Neural crest cell (in vitro differentiated cells): Measurements from ENCODE around the gene SNX30. TPM values are rescaled to one million over a fixed set of nuclear protein-coding genes. Genes with fewer than 3 reads are reported as not detected.
A peak's percentile ranks its signal among the peaks of the same experiment; 100 is the strongest.

ENCODE experiments used
- DNase-seq: peaks from one replicate; pipeline ENCODE4 v3.0.0; 2021; ENCODE audit warnings: low read depth, mixed read lengths, low spot score
- H3K27ac Mint-ChIP-seq: one replicate; pipeline ENCODE4 v1.8.0; 2021; ENCODE audit warnings: mild to moderate bottlenecking, mixed read lengths; ENCODE audit not compliant: unreplicated experiment
- H3K27me3 Mint-ChIP-seq: 2 replicates; pipeline ENCODE4 v1.8.0; 2021; ENCODE audit warnings: low read depth, mild to moderate bottlenecking, mixed read lengths
- H3K36me3 Mint-ChIP-seq: 2 replicates; pipeline ENCODE4 v1.8.0; 2021; ENCODE audit warnings: low read depth, mild to moderate bottlenecking, mixed read lengths
- H3K4me1 Mint-ChIP-seq: 2 replicates; pipeline ENCODE4 v1.8.0; 2021; ENCODE audit warnings: mixed read lengths
- H3K4me3 Mint-ChIP-seq: one replicate; pipeline ENCODE4 v1.8.0; 2021; ENCODE audit warnings: mild to moderate bottlenecking, mixed read lengths
- H3K9me3 Mint-ChIP-seq: 2 replicates; pipeline ENCODE4 v1.8.0; 2021; ENCODE audit warnings: mixed read lengths
- long read RNA-seq: library from polyadenylated mRNA; unstranded; transcript quantifications from one replicate; pipeline ENCODE4 v2.0.0, GENCODE V29; 2020
- total RNA-seq: library from RNA; stranded (reverse); gene quantifications from 2 replicates; pipeline ENCODE4 v1.2.1, GENCODE V29; 2021
- TF ChIP-seq, protein P1 (sequence below): fragments of 200-600 bp; sonication (generic); conservative IDR thresholded peaks from 2 replicates; pipeline ENCODE4 v1.5.0; 2021; ENCODE audit warnings: antibody characterized with exemption, mild to moderate bottlenecking

SNX30 gene, protein sequence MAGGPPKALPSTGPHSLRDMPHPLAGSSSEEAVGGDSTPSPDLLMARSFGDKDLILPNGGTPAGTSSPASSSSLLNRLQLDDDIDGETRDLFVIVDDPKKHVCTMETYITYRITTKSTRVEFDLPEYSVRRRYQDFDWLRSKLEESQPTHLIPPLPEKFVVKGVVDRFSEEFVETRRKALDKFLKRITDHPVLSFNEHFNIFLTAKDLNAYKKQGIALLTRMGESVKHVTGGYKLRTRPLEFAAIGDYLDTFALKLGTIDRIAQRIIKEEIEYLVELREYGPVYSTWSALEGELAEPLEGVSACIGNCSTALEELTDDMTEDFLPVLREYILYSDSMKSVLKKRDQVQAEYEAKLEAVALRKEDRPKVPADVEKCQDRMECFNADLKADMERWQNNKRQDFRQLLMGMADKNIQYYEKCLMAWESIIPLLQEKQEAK
- total RNA-seq, result 14.5 and 15.5 TPM in 2 replicates
- long read RNA-seq, partial matches to known transcripts, result 0 of 7 reads
- long read RNA-seq, other reads (novel, unspliced or antisense), result 7 of 7 reads

DNA sequence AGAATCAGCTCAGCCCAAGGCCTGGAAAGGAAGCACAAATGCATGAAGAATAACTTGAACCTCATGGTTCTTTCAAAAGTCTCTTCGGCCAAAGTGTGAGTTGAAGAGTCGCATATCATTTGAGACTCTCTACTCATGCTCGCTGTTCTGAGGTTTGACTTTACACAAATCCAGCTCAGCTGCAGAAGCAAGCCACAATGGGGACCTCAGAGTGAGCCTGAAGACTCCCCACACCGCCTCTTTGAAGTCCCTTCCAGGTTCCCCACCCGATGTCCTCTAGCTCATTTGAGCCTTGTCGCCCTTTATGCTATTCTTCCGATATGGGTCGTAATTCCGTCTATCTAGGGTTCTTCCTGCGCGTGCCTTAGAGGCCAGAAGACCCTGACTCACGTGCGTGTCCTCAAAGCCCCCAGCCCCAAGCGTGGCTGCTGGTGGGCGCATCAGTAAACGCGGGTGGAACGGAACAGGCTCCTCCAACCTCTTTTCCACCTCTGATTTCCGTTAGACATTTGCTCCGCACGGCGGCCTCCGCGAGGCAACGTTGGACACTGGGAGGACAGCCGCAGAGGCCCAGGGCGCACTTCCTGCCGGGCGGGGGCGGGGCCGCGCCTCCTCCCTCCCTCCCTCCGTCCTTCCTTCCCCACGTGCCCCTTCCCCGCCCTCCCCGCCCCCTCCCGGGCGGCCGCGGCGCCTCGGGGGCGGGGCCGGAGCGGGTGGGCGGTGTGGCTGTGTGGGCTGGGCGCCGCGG, at the start of gene SNX30:
Gene SNX30, plus strand, starts transcription at position 745 of the 748 bp plus-strand sequence. CDS start 242 bp downstream, outside the sequence.
- peaks cover 61% of the 10 kb centered on the region for H3K4me1 Mint-ChIP-seq

DNA sequence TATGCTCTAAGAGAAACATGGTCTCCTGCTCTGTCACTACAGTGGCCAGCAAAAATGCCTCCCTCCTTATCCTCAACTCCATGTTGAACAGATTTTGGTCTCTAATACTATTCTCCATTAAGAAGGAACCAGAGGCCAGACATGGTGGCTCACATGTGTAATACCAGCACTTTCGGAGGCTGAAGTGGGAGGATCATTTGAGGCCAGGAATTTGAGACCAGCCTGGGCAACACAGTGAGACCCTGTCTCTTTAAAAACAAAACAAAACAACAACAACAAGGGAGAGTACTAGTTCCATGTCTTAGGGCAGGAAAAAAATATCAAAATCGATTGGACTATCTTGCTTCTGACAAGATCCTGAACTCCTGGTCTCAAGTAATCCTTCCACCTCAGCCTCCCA, 47.3 kb upstream of the SNX30 start:
- Mint-ChIP-seq H3K27ac (no peak overlapping the region), H3K27me3 (no peaks in the 10 kb centered on the region), H3K9me3 (no peaks in the 10 kb centered on the region), H3K4me1 (peaks cover 15% of the 10 kb centered on the region), H3K36me3 (peaks cover under 1% of the 10 kb centered on the region), H3K4me3 (no peak overlapping the region)
- TF ChIP-seq, protein P1, sequence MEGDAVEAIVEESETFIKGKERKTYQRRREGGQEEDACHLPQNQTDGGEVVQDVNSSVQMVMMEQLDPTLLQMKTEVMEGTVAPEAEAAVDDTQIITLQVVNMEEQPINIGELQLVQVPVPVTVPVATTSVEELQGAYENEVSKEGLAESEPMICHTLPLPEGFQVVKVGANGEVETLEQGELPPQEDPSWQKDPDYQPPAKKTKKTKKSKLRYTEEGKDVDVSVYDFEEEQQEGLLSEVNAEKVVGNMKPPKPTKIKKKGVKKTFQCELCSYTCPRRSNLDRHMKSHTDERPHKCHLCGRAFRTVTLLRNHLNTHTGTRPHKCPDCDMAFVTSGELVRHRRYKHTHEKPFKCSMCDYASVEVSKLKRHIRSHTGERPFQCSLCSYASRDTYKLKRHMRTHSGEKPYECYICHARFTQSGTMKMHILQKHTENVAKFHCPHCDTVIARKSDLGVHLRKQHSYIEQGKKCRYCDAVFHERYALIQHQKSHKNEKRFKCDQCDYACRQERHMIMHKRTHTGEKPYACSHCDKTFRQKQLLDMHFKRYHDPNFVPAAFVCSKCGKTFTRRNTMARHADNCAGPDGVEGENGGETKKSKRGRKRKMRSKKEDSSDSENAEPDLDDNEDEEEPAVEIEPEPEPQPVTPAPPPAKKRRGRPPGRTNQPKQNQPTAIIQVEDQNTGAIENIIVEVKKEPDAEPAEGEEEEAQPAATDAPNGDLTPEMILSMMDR, result no peak
- no peak for DNase-seq

More for the DNA sequence above, at the start of gene SNX30:
- peak; percentile 78 for DNase-seq
- Mint-ChIP-seq H3K27ac (peak within 1 kb of the TSS; percentile 99), H3K36me3 (no peaks in the 10 kb centered on the region), H3K4me3 (peak within 1 kb of the TSS; percentile 94), H3K27me3 (no peaks in the 10 kb centered on the region), H3K9me3 (no peaks in the 10 kb centered on the region)
- TF ChIP-seq, protein P1, result no peak

DNA sequence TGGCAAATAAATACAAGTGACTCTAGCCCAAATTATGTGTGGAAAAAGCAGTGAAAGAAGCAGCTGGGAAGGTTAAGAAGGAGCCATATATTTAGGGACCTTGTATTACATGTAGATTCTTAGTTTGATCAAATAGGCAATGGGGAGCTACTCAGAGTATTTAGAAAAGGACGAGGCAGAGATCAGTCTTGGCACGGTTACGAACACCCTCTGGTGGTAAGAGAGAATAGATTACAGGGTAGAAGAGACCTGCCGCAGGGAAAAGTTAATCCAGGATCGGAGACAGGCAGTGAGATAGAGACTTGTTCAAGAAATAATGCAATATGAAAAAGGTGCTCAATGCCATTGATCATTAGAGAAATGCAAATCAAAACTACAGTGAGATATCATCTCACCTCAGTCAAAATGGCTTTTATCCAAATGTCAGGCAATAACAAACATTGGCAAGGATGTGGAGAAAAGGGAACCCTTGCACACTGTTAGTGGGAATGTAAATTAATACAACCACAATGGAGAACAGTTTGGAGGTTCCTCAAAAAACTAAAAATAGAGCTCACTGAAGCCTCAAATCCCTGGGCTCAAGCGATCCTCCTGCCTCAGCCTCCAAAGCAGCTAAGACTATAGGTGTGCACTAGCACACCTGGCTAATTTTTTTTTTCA, 44.7 kb upstream of the SNX30 start:
- Mint-ChIP-seq H3K27me3 (no peaks in the 10 kb centered on the region), H3K4me3 (no peak overlapping the region), H3K4me1 (peaks cover 20% of the 10 kb centered on the region), H3K36me3 (no peaks in the 10 kb centered on the region), H3K27ac (no peak overlapping the region), H3K9me3 (no peaks in the 10 kb centered on the region)
- DNase-seq, result peak; percentile 20
- TF ChIP-seq, protein P1, result peak; percentile 64

DNA sequence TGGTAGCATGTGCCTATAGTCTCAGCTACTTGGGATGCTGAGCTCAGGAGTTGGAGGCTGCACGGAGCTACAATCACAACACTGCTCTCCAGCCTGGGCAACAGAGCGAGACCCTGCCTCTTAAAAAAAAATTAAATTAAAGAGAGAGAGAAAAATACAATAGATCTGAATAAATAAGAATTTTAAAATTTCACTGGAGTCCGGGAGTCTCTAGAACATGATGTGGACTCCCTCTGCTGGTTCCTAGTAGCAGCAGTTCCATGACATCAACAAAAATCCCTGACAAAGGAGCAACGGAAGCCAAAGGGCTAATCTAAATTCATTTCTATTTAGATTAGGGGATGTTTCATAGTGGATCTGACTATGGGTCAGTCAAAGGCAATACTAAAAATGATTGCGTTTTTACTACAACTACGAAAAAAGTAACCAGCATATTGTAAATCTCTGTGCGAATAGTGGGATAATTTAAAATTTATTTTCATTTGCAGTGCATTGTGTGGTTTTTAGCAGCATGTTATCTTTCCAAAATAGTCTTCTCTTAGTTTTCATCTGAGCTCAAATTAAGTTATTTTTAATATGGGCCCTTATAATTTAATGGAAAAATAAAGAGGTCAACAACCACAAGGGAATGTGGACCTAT, 39.4 kb upstream of the SNX30 start:
- Mint-ChIP-seq H3K36me3 (peaks cover 15% of the 10 kb centered on the region), H3K27me3 (no peaks in the 10 kb centered on the region), H3K4me3 (peak overlapping the region; percentile 7), H3K27ac (peak overlapping the region; percentile 73), H3K4me1 (peaks cover 24% of the 10 kb centered on the region), H3K9me3 (no peaks in the 10 kb centered on the region)
- DNase-seq, result no peak
- TF ChIP-seq, protein P1, result peak; percentile 71

GRCh38 chr9:112712678-112713077, 37.9 kb upstream of the SNX30 start:
- TF ChIP-seq, protein P1, result no peak
- Mint-ChIP-seq H3K9me3 (no peaks in the 10 kb centered on the region), H3K36me3 (peaks cover 15% of the 10 kb centered on the region), H3K27me3 (no peaks in the 10 kb centered on the region), H3K27ac (no peak overlapping the region), H3K4me3 (peak overlapping the region; percentile 5), H3K4me1 (peaks cover 31% of the 10 kb centered on the region)
- no peak for DNase-seq
